Measurements from ENCODE around the gene GP1BB. TPM values are rescaled to one million over a fixed set of nuclear protein-coding genes. Genes with fewer than 3 reads are reported as not detected.

Gene GP1BB
- total and polyA plus RNA-seq, 10 of the 15 experiments (the other 5 are each of a cell fraction or from before 2014, with no cell fraction given), result 0.05 to 0.28 (median 0.28) TPM; not detected in 7

- H3K79me2 ChIP-seq (ENCODE audit: control insufficient read depth, insufficient read depth, low read length), result no peaks in the 10 kb centered on the region
- H3K4me3 ChIP-seq, result no peak overlapping the region
- ChIA-PET RAD21 (ENCODE audit: unreplicated experiment) (interaction anchor here (1.0 to 3.2 kb wide), 8 partner anchors 27 to 221 kb away, joined by 3 to 70 read pairs (median 6); no protein-coding TSS in a partner anchor), CTCF (interaction anchor here (1.2 to 5.7 kb wide), 7 partner anchors 16 to 229 kb away, joined by 3 to 94 read pairs (median 4); no protein-coding TSS in a partner anchor), POLR2A (no interaction called here), SMC1A (ENCODE audit: uncharacterized antibody, unreplicated experiment) (interaction anchor here (1.0 to 2.6 kb wide), 5 partner anchors 44 to 224 kb away, joined by 3 to 28 read pairs (median 5); no protein-coding TSS in a partner anchor)
- no peak for ATAC-seq
- H2AFZ ChIP-seq (ENCODE audit: control insufficient read depth, low read depth, low read length), result no peak overlapping the region
- intact Hi-C loops (cut with micrococcal nuclease; ENCODE audit: unreplicated experiment), result no loop called here
- TF ChIP-seq CEBPB (IDR thresholded peaks at IDR 0.05; ENCODE audit: borderline replicate concordance in 1 of 2, low read depth in 2 of 2, low read length in 2 of 2) (no peak), RAD21 (IDR thresholded peaks at IDR 0.05; ENCODE audit: insufficient read depth, low read depth, low read length) (no peak), PAX5 (IDR thresholded peaks at IDR 0.05; ENCODE audit: borderline replicate concordance, low read depth, low read length) (no peak), HDAC6 (IDR thresholded peaks at IDR 0.05; ENCODE audit: unreplicated experiment) (no peak), RB1 (IDR thresholded peaks at IDR 0.05; ENCODE audit: borderline replicate concordance) (no peak), POU2F2 (IDR thresholded peaks at IDR 0.05; ENCODE audit: borderline replicate concordance, low read depth, low read length) (no peak), LARP7 (IDR thresholded peaks at IDR 0.05) (no peak), BMI1 (IDR thresholded peaks at IDR 0.05; ENCODE audit: borderline replicate concordance) (no peak), IKZF1 (conservative IDR thresholded peaks at IDR 0.05) (no peak), RCOR1 (conservative IDR thresholded peaks at IDR 0.05; ENCODE audit: low read depth, low read length) (no peak), HDGF (IDR thresholded peaks at IDR 0.05) (no peak), GATAD2B (conservative IDR thresholded peaks at IDR 0.05; ENCODE audit: low read depth) (no peak), ZNF384 (IDR thresholded peaks at IDR 0.05; ENCODE audit: borderline replicate concordance, low read depth, low read length) (no peak), CHD4 (IDR thresholded peaks at IDR 0.05) (no peak)
- H3K27ac ChIP-seq (ENCODE audit: control insufficient read depth, insufficient read depth), result no peak overlapping the region
- no peak overlapping the region for H3K4me2 ChIP-seq (ENCODE audit: control insufficient read depth, insufficient read depth)
- in situ Hi-C loops (cut with MboI), result no loop called here
- DNase-seq (ENCODE audit: low read depth, low spot score), result no peak
- H3K4me1 ChIP-seq (ENCODE audit: control insufficient read depth, insufficient read depth, low read length), result no peaks in the 10 kb centered on the region
- no peak overlapping the region for H3K9ac ChIP-seq (ENCODE audit: control insufficient read depth, insufficient read depth, low read length)
- H4K20me1 ChIP-seq (ENCODE audit: control insufficient read depth, insufficient read depth), result no peaks in the 10 kb centered on the region
- no TSS peak for BruUV-seq (replicated peaks)
- 35% methylated on average over 9 of the region's 9 CpGs for whole genome bisulfite sequencing (ENCODE audit: insufficient coverage, insufficient replicate concordance, low lambda C conversion rate, missing lambda C conversion rate)
- peaks cover 0 to under 1% of the 10 kb centered on the region in 2 experiments; a peak in 1 of 4 replicates for H3K27me3 ChIP-seq (replicated peaks in 1 of 2; ENCODE audit: control insufficient read depth in 2 of 2, insufficient read depth in 2 of 2, low read length in 1 of 2)
- FAIRE-seq, result no peak
- no peaks in the 10 kb centered on the region for H3K9me3 ChIP-seq (replicated peaks; ENCODE audit: control insufficient read depth, insufficient read depth, low read length)
- no peaks in the 10 kb centered on the region for H3K36me3 ChIP-seq (ENCODE audit: control insufficient read depth in 2 of 2, insufficient read depth in 2 of 2, low read length in 1 of 2)
These were observed 6.2 kb downstream of the GP1BB start for GRCh38 chr22:19729507-19729906.
